GM12878 (cell line): Measurements from ENCODE around the gene SCARF1. TPM values are rescaled to one million over a fixed set of nuclear protein-coding genes. Genes with fewer than 3 reads are reported as not detected.

Experiments
- ATAC-seq: fragments of 200-7000 bp; cut with Tn5 transposase; 3 replicates; pipeline ENCODE4 v1.9.1; 2020; ENCODE audit warnings: mild to moderate bottlenecking, moderate library complexity
- BruUV-seq: library from RNA; stranded (reverse); fragments of 400-500 nt; replicated peaks from 2 replicates; lab custom pipeline; 2021; lab: Mats Ljungman, UMichigan
- CTCF ChIA-PET: fragments of 300-600 bp; sonication (Branson Sonifier 250); formaldehyde crosslinking; extraction: SDS; loops from one replicate; lab custom pipeline; 2021; ENCODE audit warnings: inconsistent platforms; lab: Yijun Ruan, JAX
- POLR2A ChIA-PET: fragments of 350-600 bp; formaldehyde crosslinking; extraction: SDS; loops from one replicate; lab custom pipeline; 2021; ENCODE audit warnings: inconsistent platforms; lab: Charles Lee
- RAD21 ChIA-PET: fragments of 300-600 bp; sonication (Branson Sonifier 250); formaldehyde crosslinking; loops from one replicate; lab custom pipeline; 2023; ENCODE audit warnings: antibody characterized with exemption; ENCODE audit not compliant: unreplicated experiment; lab: Charles Lee
- SMC1A ChIA-PET: fragments of 300-600 bp; sonication (Branson Sonifier 250); formaldehyde crosslinking; loops from one replicate; lab custom pipeline; 2023; ENCODE audit not compliant: unreplicated experiment, uncharacterized antibody; lab: Charles Lee
- DNase-seq: peaks from one replicate; pipeline ENCODE4 v3.0.0-alpha.2; 2011; ENCODE audit warnings: low read depth, low spot score
- FAIRE-seq: peaks from 3 replicates; lab custom pipeline; 2011; peaks lifted over from hg19 to GRCh38; lab: Jason Lieb, UNC
- H2AFZ ChIP-seq: 2 replicates; pipeline ENCODE4 v1.6.0; 2011; ENCODE audit warnings: low read depth, low read length, control low read depth; ENCODE audit not compliant: control insufficient read depth
- H3K27ac ChIP-seq: 2 replicates; pipeline ENCODE4 v1.5.1; 2011; ENCODE audit warnings: control low read depth; ENCODE audit not compliant: control insufficient read depth, insufficient read depth
- H3K27me3 ChIP-seq, 2 experiments: replicated peaks in 1 of 2; 2 replicates each; pipeline versions ENCODE4 v1.6.0 to v1.6.1; 2011; ENCODE audit warnings: low read length in 1 of 2; ENCODE audit not compliant: control insufficient read depth in 2 of 2, insufficient read depth in 2 of 2
- H3K36me3 ChIP-seq, 2 experiments: 2 replicates each; pipeline ENCODE4 v1.5.1; 2011; ENCODE audit warnings: low read length in 1 of 2; ENCODE audit not compliant: control insufficient read depth in 2 of 2, insufficient read depth in 2 of 2
- H3K4me1 ChIP-seq: 2 replicates; pipeline ENCODE4 v1.6.1; 2011; ENCODE audit warnings: mild to moderate bottlenecking, low read length, moderate library complexity, mixed read lengths; ENCODE audit not compliant: control insufficient read depth, insufficient read depth
- H3K4me2 ChIP-seq: 2 replicates; pipeline ENCODE4 v1.6.0; 2011; ENCODE audit warnings: control low read depth; ENCODE audit not compliant: control insufficient read depth, insufficient read depth
- H3K4me3 ChIP-seq: fragments of 200-600 bp; sonication (generic); 2 replicates; pipeline ENCODE4 v1.5.1; 2016
- H3K79me2 ChIP-seq: 2 replicates; pipeline ENCODE4 v1.6.0; 2011; ENCODE audit warnings: low read length; ENCODE audit not compliant: control insufficient read depth, insufficient read depth
- H3K9ac ChIP-seq: 2 replicates; pipeline ENCODE4 v1.8.0; 2011; ENCODE audit warnings: low read length, control low read depth, mixed read lengths; ENCODE audit not compliant: control insufficient read depth, insufficient read depth
- H3K9me3 ChIP-seq: replicated peaks from 3 replicates; pipeline ENCODE4 v1.5.1; 2011; ENCODE audit warnings: mild to moderate bottlenecking, low read length; ENCODE audit not compliant: control insufficient read depth, insufficient read depth
- H4K20me1 ChIP-seq: 2 replicates; pipeline ENCODE4 v1.6.0; 2011; ENCODE audit not compliant: control insufficient read depth, insufficient read depth
- CHD4 ChIP-seq: fragments of 200-600 bp; sonication (generic); IDR thresholded peaks from 2 replicates; pipeline ENCODE4 v1.6.1; 2016; ENCODE audit warnings: mild to moderate bottlenecking
- FOXM1 ChIP-seq: IDR thresholded peaks from 2 replicates; pipeline ENCODE4 v1.6.1; 2012; ENCODE audit warnings: low read depth, mild to moderate bottlenecking, inconsistent platforms, low read length, moderate library complexity
- MTA3 ChIP-seq: IDR thresholded peaks from 2 replicates; pipeline ENCODE4 v1.6.1; 2012; ENCODE audit warnings: low read length, inconsistent platforms, borderline replicate concordance
- PAX8 ChIP-seq: fragments of 450-650 bp; IDR thresholded peaks from 2 replicates; pipeline ENCODE4 v1.6.1; 2017; ENCODE audit warnings: mild to moderate bottlenecking, moderate library complexity
- STAT3 ChIP-seq: IDR thresholded peaks from 2 replicates; pipeline ENCODE4 v1.6.1; 2011; ENCODE audit warnings: low read depth, low read length, improper control_type of control experiment
- ZZZ3 ChIP-seq: IDR thresholded peaks from 2 replicates; pipeline ENCODE4 v1.6.1; 2011; ENCODE audit warnings: low read depth; ENCODE audit not compliant: control insufficient read depth, insufficient read length
- WGBS: methylation state at CpG from one replicate; pipeline ENCODE4 v1.1.6; 2016; ENCODE audit warnings: low lambda C conversion rate; ENCODE audit not compliant: insufficient replicate concordance, insufficient coverage; ENCODE audit errors: missing lambda C conversion rate; 5-methylcytosine and 5-hydroxymethylcytosine counted together
- in situ Hi-C: fragments of 300-500 bp; cut with MboI; formaldehyde crosslinking; loops from 9 replicates; pipeline ENCODE4 v1.14.3; 2018; ENCODE audit warnings: mixed read lengths
- intact Hi-C: fragments of 100-400 bp; cut with micrococcal nuclease; formaldehyde crosslinking; loops from one replicate; pipeline ENCODE4 v1.14.2; 2022; ENCODE audit not compliant: unreplicated experiment
- polyA plus RNA-seq, 11 experiments: library from polyadenylated mRNA; depleted of rRNA in 4 of 11; unstranded in 6 of 11; stranded (reverse) in 5 of 11; fragments of >200 nt; fragmentation: Nextera tagmentation in 4 of 11; fragmentation: Illumina TruSeq in 1 of 11; extraction: Ambion mirVana in 4 of 11; extraction: Trizol in 1 of 11; gene quantifications; 1 replicate in 1 of 11; 2 replicates in 10 of 11; pipeline versions ENCODE4 v1.2.1 to v1.2.3, GENCODE V29; 2011 to 2016; ENCODE audit warnings: inconsistent platforms in 2 of 11, missing spikeins in 2 of 11, low read depth in 1 of 11
- total RNA-seq, 4 experiments: library from RNA; depleted of rRNA in 3 of 4; stranded (reverse); fragments of >200 nt in 3 of 4; fragmentation: Illumina TruSeq in 1 of 4; extraction: Trizol in 1 of 4; gene quantifications; 2 replicates each; pipeline versions ENCODE4 v1.2.1 to v1.2.3, GENCODE V29; 2013 to 2021
- TF ChIP-seq, protein P1 (sequence below): fragments of 150-350 bp; IDR thresholded peaks from 2 replicates; pipeline ENCODE4 v1.6.1; 2014; ENCODE audit warnings: mild to moderate bottlenecking, low read depth, low read length

SCARF1 gene
- total and polyA plus RNA-seq, 10 of the 15 experiments (the other 5 are each of a cell fraction or from before 2014, with no cell fraction given): 0.10 to 1.7 (median 0.43) TPM

DNA sequence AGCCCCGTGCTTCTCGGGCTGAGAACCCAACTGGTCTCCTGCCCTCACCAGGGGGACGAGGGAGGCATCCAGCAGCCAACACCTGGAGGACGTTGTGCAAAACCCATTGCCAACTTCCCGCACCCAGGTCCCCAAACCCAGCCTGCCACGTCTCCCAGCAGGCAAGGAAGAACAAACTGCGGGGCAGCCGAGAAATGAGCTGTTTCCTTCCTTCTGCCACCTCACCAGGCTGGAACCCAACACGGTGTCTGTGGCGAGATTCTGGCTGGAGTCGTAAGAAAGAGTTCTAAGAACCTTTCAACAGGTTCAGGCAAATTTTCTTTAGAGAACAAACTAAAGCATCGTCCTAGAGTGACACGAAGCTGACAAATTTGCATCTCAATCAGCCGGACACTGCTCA is 20.5 kb downstream of the SCARF1 start:
- no peak for FAIRE-seq
- Histone ChIP-seq H3K27ac (no peak overlapping the region), H3K9ac (no peak overlapping the region), H3K4me3 (no peak overlapping the region), H4K20me1 (no peaks in the 10 kb centered on the region), H2AFZ (peak overlapping the region; percentile 31; the same call in 1 of the 2 replicates), H3K79me2 (peaks cover 6% of the 10 kb centered on the region), H3K27me3 (no peaks in the 10 kb centered on the region), H3K4me1 (peaks cover 23% of the 10 kb centered on the region), H3K4me2 (no peak overlapping the region), H3K9me3 (no peaks in the 10 kb centered on the region), H3K36me3 (no peaks in the 10 kb centered on the region)
- in situ Hi-C loops (loop anchor here (10.0 kb wide), 1 partner anchor 50 kb away; no protein-coding TSS in a partner anchor), intact Hi-C loops (loop anchor here (5.0 kb wide), 1 partner anchor 33 kb away; no protein-coding TSS in a partner anchor)
- RAD21 ChIA-PET: interaction anchor here (7.1 to 10.0 kb wide), 2 partner anchors 19 to 50 kb away, joined by 86 to 317 read pairs; no protein-coding TSS in a partner anchor
- no peak for ATAC-seq
- SMC1A ChIA-PET: interaction anchor here (0.5 to 3.5 kb wide), 9 partner anchors 9 to 1595 kb away, joined by 3 to 34 read pairs (median 4); no protein-coding TSS in a partner anchor
- no peak for DNase-seq
- POLR2A ChIA-PET: interaction anchor here (0.8 to 6.0 kb wide), 5 partner anchors 12 to 109 kb away, joined by 3 to 56 read pairs (median 5); partner anchors contain the start of genes INPP5K and RILP
- no peak for TF ChIP-seq FOXM1
- no peak for TF ChIP-seq CHD4
- TF ChIP-seq STAT3: no peak
- TF ChIP-seq MTA3: no peak
- TF ChIP-seq, protein P1, sequence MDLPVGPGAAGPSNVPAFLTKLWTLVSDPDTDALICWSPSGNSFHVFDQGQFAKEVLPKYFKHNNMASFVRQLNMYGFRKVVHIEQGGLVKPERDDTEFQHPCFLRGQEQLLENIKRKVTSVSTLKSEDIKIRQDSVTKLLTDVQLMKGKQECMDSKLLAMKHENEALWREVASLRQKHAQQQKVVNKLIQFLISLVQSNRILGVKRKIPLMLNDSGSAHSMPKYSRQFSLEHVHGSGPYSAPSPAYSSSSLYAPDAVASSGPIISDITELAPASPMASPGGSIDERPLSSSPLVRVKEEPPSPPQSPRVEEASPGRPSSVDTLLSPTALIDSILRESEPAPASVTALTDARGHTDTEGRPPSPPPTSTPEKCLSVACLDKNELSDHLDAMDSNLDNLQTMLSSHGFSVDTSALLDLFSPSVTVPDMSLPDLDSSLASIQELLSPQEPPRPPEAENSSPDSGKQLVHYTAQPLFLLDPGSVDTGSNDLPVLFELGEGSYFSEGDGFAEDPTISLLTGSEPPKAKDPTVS: no peak
- TF ChIP-seq PAX8: no peak
- TF ChIP-seq ZZZ3: no peak
- 32% methylated on average over 14 of the region's 14 CpGs for whole genome bisulfite sequencing
- no TSS peak for BruUV-seq
- CTCF ChIA-PET: interaction anchor here (0.6 to 9.9 kb wide), 5 partner anchors 10 to 58 kb away, joined by 3 to 380 read pairs (median 3); no protein-coding TSS in a partner anchor
